ENCODE data around the gene GNPTAB. TPM values are rescaled to one million over a fixed set of nuclear protein-coding genes. Genes with fewer than 3 reads are reported as not detected.

GNPTAB gene
- total and polyA plus RNA-seq, 2 of the 13 experiments (the other 11 are each of a cell fraction or from before 2014, with no cell fraction given): 13.6 to 19.4 TPM

GRCh38 chr12:101713059-101713682, 117.6 kb downstream of the GNPTAB start (continued):
- TF ChIP-seq MTERF4 (CRISPR knock-in tag; IDR thresholded peaks at IDR 0.05): no peak
- no peak for TF ChIP-seq AKNA (CRISPR knock-in tag; IDR thresholded peaks at IDR 0.05; ENCODE audit: borderline replicate concordance)
- TF ChIP-seq SMARCC2 (IDR thresholded peaks at IDR 0.05): no peak
- no peak for TF ChIP-seq KLF6 (CRISPR knock-in tag; IDR thresholded peaks at IDR 0.05)
- TF ChIP-seq RFX1 (IDR thresholded peaks at IDR 0.05): no peak
- TF ChIP-seq HES4 (CRISPR knock-in tag; IDR thresholded peaks at IDR 0.05; ENCODE audit: borderline replicate concordance): no peak
- TF ChIP-seq HOXA7 (CRISPR knock-in tag; IDR thresholded peaks at IDR 0.05): no peak
- no peak for TF ChIP-seq SMC3 (IDR thresholded peaks at IDR 0.05; ENCODE audit: low read length)
- no peak for TF ChIP-seq ZNF790 (CRISPR knock-in tag; IDR thresholded peaks at IDR 0.05; ENCODE audit: borderline replicate concordance)
- TF ChIP-seq DPF2 (CRISPR knock-in tag; IDR thresholded peaks at IDR 0.05; ENCODE audit: borderline replicate concordance, low read depth): peak; percentile 67; the same call in 1 of the 2 replicates
- no peak for TF ChIP-seq ZNF512 (CRISPR knock-in tag; IDR thresholded peaks at IDR 0.05)
- TF ChIP-seq CAMTA2 (CRISPR knock-in tag; IDR thresholded peaks at IDR 0.05; ENCODE audit: borderline replicate concordance): no peak
- TF ChIP-seq KDM5A (IDR thresholded peaks at IDR 0.05; ENCODE audit: borderline replicate concordance, low read length): no peak
- no peak for TF ChIP-seq HDAC6 (IDR thresholded peaks at IDR 0.05; ENCODE audit: low read depth, low read length)
- TF ChIP-seq NR2F2 (IDR thresholded peaks at IDR 0.05; ENCODE audit: borderline replicate concordance, low read depth): peak; percentile 94
- TF ChIP-seq BRF2 (CRISPR knock-in tag; IDR thresholded peaks at IDR 0.05): no peak
- TF ChIP-seq ZNF850 (CRISPR knock-in tag; conservative IDR thresholded peaks at IDR 0.05): no peak
- TF ChIP-seq JUNB (CRISPR knock-in tag; IDR thresholded peaks at IDR 0.05; ENCODE audit: borderline replicate concordance): no peak
- TF ChIP-seq BHLHE40 (IDR thresholded peaks at IDR 0.05; ENCODE audit: low read length): peak; percentile 59; the same call in 1 of the 2 replicates
- no peak for TF ChIP-seq LCORL (IDR thresholded peaks at IDR 0.05)
- peak; percentile 69; the same call in 1 of the 2 replicates for TF ChIP-seq LCORL (CRISPR knock-in tag; IDR thresholded peaks at IDR 0.05)
- no peak for TF ChIP-seq ATRX (CRISPR knock-in tag; IDR thresholded peaks at IDR 0.05; ENCODE audit: borderline replicate concordance)
- no peak for TF ChIP-seq HNRNPL (IDR thresholded peaks at IDR 0.05; ENCODE audit: low read depth, low read length)
